Measurements from ENCODE around the gene USP13. TPM values are rescaled to one million over a fixed set of nuclear protein-coding genes. Genes with fewer than 3 reads are reported as not detected.

The USP13 gene
- total RNA-seq, 1 experiment from 2014 or later = 22.7 TPM

DNA sequence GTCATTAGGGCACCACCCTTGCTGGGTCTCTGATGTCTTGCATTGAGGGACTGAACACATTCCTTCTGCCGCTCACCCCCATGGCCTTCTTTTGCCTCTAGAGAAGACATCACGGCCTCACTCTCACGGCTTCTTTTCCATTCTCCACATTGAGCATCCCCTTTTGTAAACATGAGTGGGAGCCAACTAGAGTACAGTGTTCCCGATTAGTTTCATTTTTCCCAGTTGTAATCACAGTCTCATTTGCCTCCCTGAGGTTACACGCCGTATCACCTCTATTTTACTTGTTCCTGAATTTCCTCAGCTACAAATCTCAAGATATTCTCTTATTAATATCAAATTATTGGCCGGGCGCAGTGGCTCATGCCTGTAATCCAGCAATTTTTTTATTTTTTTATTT, 17.5 kb downstream of the USP13 start (continued):
- TF ChIP-seq, protein P1, sequence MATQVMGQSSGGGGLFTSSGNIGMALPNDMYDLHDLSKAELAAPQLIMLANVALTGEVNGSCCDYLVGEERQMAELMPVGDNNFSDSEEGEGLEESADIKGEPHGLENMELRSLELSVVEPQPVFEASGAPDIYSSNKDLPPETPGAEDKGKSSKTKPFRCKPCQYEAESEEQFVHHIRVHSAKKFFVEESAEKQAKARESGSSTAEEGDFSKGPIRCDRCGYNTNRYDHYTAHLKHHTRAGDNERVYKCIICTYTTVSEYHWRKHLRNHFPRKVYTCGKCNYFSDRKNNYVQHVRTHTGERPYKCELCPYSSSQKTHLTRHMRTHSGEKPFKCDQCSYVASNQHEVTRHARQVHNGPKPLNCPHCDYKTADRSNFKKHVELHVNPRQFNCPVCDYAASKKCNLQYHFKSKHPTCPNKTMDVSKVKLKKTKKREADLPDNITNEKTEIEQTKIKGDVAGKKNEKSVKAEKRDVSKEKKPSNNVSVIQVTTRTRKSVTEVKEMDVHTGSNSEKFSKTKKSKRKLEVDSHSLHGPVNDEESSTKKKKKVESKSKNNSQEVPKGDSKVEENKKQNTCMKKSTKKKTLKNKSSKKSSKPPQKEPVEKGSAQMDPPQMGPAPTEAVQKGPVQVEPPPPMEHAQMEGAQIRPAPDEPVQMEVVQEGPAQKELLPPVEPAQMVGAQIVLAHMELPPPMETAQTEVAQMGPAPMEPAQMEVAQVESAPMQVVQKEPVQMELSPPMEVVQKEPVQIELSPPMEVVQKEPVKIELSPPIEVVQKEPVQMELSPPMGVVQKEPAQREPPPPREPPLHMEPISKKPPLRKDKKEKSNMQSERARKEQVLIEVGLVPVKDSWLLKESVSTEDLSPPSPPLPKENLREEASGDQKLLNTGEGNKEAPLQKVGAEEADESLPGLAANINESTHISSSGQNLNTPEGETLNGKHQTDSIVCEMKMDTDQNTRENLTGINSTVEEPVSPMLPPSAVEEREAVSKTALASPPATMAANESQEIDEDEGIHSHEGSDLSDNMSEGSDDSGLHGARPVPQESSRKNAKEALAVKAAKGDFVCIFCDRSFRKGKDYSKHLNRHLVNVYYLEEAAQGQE (IDR thresholded peaks at IDR 0.05; ENCODE audit: low read depth) = no peak
- TF ChIP-seq, protein P2, sequence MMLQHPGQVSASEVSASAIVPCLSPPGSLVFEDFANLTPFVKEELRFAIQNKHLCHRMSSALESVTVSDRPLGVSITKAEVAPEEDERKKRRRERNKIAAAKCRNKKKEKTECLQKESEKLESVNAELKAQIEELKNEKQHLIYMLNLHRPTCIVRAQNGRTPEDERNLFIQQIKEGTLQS (IDR thresholded peaks at IDR 0.05) = no peak
- TF ChIP-seq EGR1 (IDR thresholded peaks at IDR 0.05; ENCODE audit: low read depth) (no peak), YY1 (IDR thresholded peaks at IDR 0.05; ENCODE audit: extremely low read depth, insufficient replicate concordance, low read depth, low read length) (no peak)

DNA sequence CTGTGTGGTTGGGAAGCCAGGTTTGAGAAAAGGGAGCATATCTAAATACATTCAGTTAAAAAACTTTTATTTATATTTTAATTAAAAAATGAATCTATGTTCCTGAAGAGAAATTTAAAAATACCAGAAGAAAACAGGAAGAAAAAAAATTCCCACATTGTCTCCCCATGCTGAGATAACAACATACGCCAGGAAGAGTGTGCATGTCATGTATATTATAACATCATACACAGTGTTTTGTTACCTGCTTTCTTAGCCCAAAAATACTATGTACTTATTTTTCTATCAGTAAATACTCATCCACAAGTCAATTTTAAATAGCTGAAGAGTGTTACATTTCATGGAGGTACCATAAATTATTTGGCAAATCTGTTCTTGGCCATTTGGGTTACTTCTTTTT, 18.5 kb downstream of the USP13 start:
- peaks cover 88% of the 10 kb centered on the region for H3K79me2 ChIP-seq (ENCODE audit: insufficient read depth, low read length)
- no peak overlapping the region for H3K27ac ChIP-seq (ENCODE audit: low read depth, low read length)
- H4K20me1 ChIP-seq (ENCODE audit: insufficient read depth) = no peaks in the 10 kb centered on the region
- ChIA-PET RAD21 (ENCODE audit: low non-redundant PET in 1 of 2, low total read pairs in 2 of 2, uncharacterized antibody in 2 of 2, unreplicated experiment in 2 of 2) (no interaction called here), CTCF (interaction anchor here (1.2 kb wide), 1 partner anchor 10 kb away, joined by 3 read pairs; no protein-coding TSS in a partner anchor), POLR2A (no interaction called here)
- DNase-seq (ENCODE audit: low read depth, low spot score) = no peak
- H3K4me3 ChIP-seq (replicated peaks in 1 of 2; ENCODE audit: low read depth in 1 of 2, low read length in 2 of 2) = no peak overlapping the region
- no peaks in the 10 kb centered on the region for H3K27me3 ChIP-seq (ENCODE audit: insufficient read depth, low read length)
- no peak overlapping the region for H3K9ac ChIP-seq (ENCODE audit: low read length)
- H3K36me3 ChIP-seq (ENCODE audit: control insufficient read depth in 1 of 2, insufficient read depth in 2 of 2, low read length in 2 of 2) = no peaks in the 10 kb centered on the region
- H3K4me1 ChIP-seq (ENCODE audit: control insufficient read depth in 1 of 2, insufficient read depth in 2 of 2, low read length in 2 of 2) = peaks cover 11 to 33% of the 10 kb centered on the region in 2 experiments
- intact Hi-C loops (cut with micrococcal nuclease) = no loop called here
- H3K9me2 ChIP-seq (ENCODE audit: insufficient read depth) = no peaks in the 10 kb centered on the region
- H3K4me2 ChIP-seq (ENCODE audit: low read length) = no peak overlapping the region
- H2AFZ ChIP-seq (ENCODE audit: low read depth, low read length, poor library complexity, severe bottlenecking) = no peak overlapping the region
- H3K9me3 ChIP-seq (ENCODE audit: control insufficient read depth in 1 of 2, insufficient read depth in 1 of 2, low read depth in 1 of 2, low read length in 2 of 2) = no peaks in the 10 kb centered on the region
- no peak for ATAC-seq
- no TSS peak for BruUV-seq (replicated peaks)
- no peak for TF ChIP-seq POLR2AphosphoS5 (IDR thresholded peaks at IDR 0.05; ENCODE audit: low read depth, low read length)
- TF ChIP-seq, protein P1 (IDR thresholded peaks at IDR 0.05; ENCODE audit: low read depth) = no peak
- no peak for TF ChIP-seq CBX3 (IDR thresholded peaks at IDR 0.05; ENCODE audit: low read depth)
- no peak for TF ChIP-seq EZH2 (IDR thresholded peaks at IDR 0.05)
- TF ChIP-seq EZH2phosphoT487 (IDR thresholded peaks at IDR 0.05; ENCODE audit: borderline replicate concordance) = no peak
- no peak for TF ChIP-seq FOSL1 (IDR thresholded peaks at IDR 0.05; ENCODE audit: low read depth)
- TF ChIP-seq YY1 (IDR thresholded peaks at IDR 0.05; ENCODE audit: extremely low read depth, insufficient replicate concordance, low read depth, low read length) = no peak
- TF ChIP-seq, protein P3, sequence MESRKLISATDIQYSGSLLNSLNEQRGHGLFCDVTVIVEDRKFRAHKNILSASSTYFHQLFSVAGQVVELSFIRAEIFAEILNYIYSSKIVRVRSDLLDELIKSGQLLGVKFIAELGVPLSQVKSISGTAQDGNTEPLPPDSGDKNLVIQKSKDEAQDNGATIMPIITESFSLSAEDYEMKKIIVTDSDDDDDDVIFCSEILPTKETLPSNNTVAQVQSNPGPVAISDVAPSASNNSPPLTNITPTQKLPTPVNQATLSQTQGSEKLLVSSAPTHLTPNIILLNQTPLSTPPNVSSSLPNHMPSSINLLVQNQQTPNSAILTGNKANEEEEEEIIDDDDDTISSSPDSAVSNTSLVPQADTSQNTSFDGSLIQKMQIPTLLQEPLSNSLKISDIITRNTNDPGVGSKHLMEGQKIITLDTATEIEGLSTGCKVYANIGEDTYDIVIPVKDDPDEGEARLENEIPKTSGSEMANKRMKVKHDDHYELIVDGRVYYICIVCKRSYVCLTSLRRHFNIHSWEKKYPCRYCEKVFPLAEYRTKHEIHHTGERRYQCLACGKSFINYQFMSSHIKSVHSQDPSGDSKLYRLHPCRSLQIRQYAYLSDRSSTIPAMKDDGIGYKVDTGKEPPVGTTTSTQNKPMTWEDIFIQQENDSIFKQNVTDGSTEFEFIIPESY (IDR thresholded peaks at IDR 0.05; ENCODE audit: extremely low read depth, insufficient replicate concordance, low read length) = no peak
- TF ChIP-seq POLR2A (IDR thresholded peaks at IDR 0.05; ENCODE audit: borderline replicate concordance, extremely low read depth, insufficient read depth, insufficient read length) = no peak
- TF ChIP-seq SIN3A (IDR thresholded peaks at IDR 0.05; ENCODE audit: low read depth) = no peak
- no peak for TF ChIP-seq TCF7L2 (IDR thresholded peaks at IDR 0.05; ENCODE audit: borderline replicate concordance, extremely low read depth, insufficient read depth, insufficient read length)
- TF ChIP-seq, protein P2 (IDR thresholded peaks at IDR 0.05) = no peak
- TF ChIP-seq ZFX (IDR thresholded peaks at IDR 0.05) = no peak
- TF ChIP-seq, protein P4, sequence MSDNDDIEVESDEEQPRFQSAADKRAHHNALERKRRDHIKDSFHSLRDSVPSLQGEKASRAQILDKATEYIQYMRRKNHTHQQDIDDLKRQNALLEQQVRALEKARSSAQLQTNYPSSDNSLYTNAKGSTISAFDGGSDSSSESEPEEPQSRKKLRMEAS (IDR thresholded peaks at IDR 0.05) = no peak

Data from HCT116 (cell line).